Esophagus muscularis mucosa (tissue), 4 donors: ENCODE data around the gene CDH4. TPM values are rescaled to one million over a fixed set of nuclear protein-coding genes. Genes with fewer than 3 reads are reported as not detected.

Source experiments
- DNase-seq: peaks from one replicate; pipeline ENCODE4 v3.0.0-alpha.2; 2017; ENCODE audit errors: extremely low spot score
- H3K27ac ChIP-seq, 4 donors: fragments of 200-600 bp; sonication (generic); replicated peaks in 1 of 4; 1 replicate in 3 of 4; 2 replicates in 1 of 4; pipeline ENCODE4 v1.5.1; 2016 to 2019; ENCODE audit warnings: mild to moderate bottlenecking in 1 of 4
- H3K27me3 ChIP-seq, 4 donors: fragments of 200-600 bp; sonication (generic); one replicate each; pipeline versions ENCODE4 v1.5.1 to v1.6.0; 2016 to 2019
- H3K36me3 ChIP-seq, 4 donors: fragments of 200-600 bp; sonication (generic); one replicate each; pipeline ENCODE4 v1.5.1; 2016 to 2019
- H3K4me1 ChIP-seq, 4 donors: fragments of 200-600 bp; sonication (generic); one replicate each; pipeline ENCODE4 v1.5.1; 2016 to 2019
- H3K4me3 ChIP-seq, 4 donors: fragments of 200-600 bp; sonication (generic); 1 replicate in 2 of 4; 2 replicates in 2 of 4; pipeline ENCODE4 v1.5.1; 2016 to 2019; ENCODE audit warnings: mild to moderate bottlenecking in 4 of 4, moderate library complexity in 1 of 4
- H3K9me3 ChIP-seq, 4 donors: fragments of 200-600 bp; sonication (generic); 1 replicate in 3 of 4; 2 replicates in 1 of 4; pipeline ENCODE4 v1.5.1; 2016 to 2019
- EP300 ChIP-seq: sonication (generic); formaldehyde crosslinking; IDR thresholded peaks from one replicate; pipeline ENCODE4 v1.6.1; 2017; ENCODE audit warnings: antibody characterized with exemption
- POLR2A ChIP-seq: fragments of 450-650 bp; IDR thresholded peaks from one replicate; pipeline ENCODE4 v1.6.1; 2017; ENCODE audit warnings: antibody characterized with exemption, moderate library complexity, mild to moderate bottlenecking, low read depth
- POLR2AphosphoS5 ChIP-seq, 2 donors: sonication (generic); formaldehyde crosslinking; IDR thresholded peaks; one replicate each; pipeline ENCODE4 v1.6.1; 2017; ENCODE audit warnings: antibody characterized with exemption in 2 of 2
- WGBS: methylation state at CpG from one replicate; pipeline ENCODE4 v1.1.5; 2018; 5-methylcytosine and 5-hydroxymethylcytosine counted together
- intact Hi-C: fragments of 100-400 bp; cut with DNase I; formaldehyde crosslinking; loops from one replicate; pipeline ENCODE4 v1.15.1; 2023
- total RNA-seq, 4 donors: library from RNA; depleted of rRNA; stranded (reverse); fragments of >200 nt; gene quantifications; one replicate each; pipeline versions ENCODE4 v1.1.0 to v1.2.1, GENCODE V29; 2016
- TF ChIP-seq, protein P1 (sequence below), 3 experiments: fragments of 200-600 bp in 2 of 3; fragments of 450-650 bp in 1 of 3; sonication (generic) in 2 of 3; IDR thresholded peaks; one replicate each; pipeline ENCODE4 v1.5.1; 2017 to 2019; ENCODE audit warnings: antibody characterized with exemption in 3 of 3, mild to moderate bottlenecking in 2 of 3, moderate library complexity in 1 of 3

CDH4 gene
- total RNA-seq, 4 donors from 2014 or later: 0.42 to 1.3 (median 0.48) TPM

- intact Hi-C loops: no loop called here
- no peak for DNase-seq
- H3K4me3 ChIP-seq: no peak overlapping the region
- TF ChIP-seq, protein P1, sequence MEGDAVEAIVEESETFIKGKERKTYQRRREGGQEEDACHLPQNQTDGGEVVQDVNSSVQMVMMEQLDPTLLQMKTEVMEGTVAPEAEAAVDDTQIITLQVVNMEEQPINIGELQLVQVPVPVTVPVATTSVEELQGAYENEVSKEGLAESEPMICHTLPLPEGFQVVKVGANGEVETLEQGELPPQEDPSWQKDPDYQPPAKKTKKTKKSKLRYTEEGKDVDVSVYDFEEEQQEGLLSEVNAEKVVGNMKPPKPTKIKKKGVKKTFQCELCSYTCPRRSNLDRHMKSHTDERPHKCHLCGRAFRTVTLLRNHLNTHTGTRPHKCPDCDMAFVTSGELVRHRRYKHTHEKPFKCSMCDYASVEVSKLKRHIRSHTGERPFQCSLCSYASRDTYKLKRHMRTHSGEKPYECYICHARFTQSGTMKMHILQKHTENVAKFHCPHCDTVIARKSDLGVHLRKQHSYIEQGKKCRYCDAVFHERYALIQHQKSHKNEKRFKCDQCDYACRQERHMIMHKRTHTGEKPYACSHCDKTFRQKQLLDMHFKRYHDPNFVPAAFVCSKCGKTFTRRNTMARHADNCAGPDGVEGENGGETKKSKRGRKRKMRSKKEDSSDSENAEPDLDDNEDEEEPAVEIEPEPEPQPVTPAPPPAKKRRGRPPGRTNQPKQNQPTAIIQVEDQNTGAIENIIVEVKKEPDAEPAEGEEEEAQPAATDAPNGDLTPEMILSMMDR (IDR thresholded peaks at IDR 0.05): no peak
- no peak for TF ChIP-seq EP300
- TF ChIP-seq POLR2A: no peak
- no peak for TF ChIP-seq POLR2AphosphoS5 (IDR thresholded peaks at IDR 0.05)
- no peak overlapping the region for H3K27ac ChIP-seq
- 92% methylated on average over 12 of the region's 13 CpGs for WGBS
- H3K9me3 ChIP-seq: peaks cover 0 to 5% (median 0%) of the 10 kb centered on the region in 4 donors
- H3K27me3 ChIP-seq: peaks cover 0 to 9% (median 0%) of the 10 kb centered on the region in 4 donors
- no peaks in the 10 kb centered on the region for H3K36me3 ChIP-seq
- no peaks in the 10 kb centered on the region for H3K4me1 ChIP-seq
Observed at GRCh38 chr20:61859767-61860166, 607.7 kb downstream of the CDH4 start.

GRCh38 chr20:61860260-61860987 lies 608.4 kb downstream of the CDH4 start:
- Histone ChIP-seq H3K27ac (no peak overlapping the region), H3K4me1 (no peaks in the 10 kb centered on the region), H3K9me3 (peaks cover 0 to 2% (median 0%) of the 10 kb centered on the region in 4 donors), H3K4me3 (no peak overlapping the region), H3K27me3 (peaks cover 0 to 13% (median 0%) of the 10 kb centered on the region in 4 donors), H3K36me3 (no peaks in the 10 kb centered on the region)
- intact Hi-C loops: no loop called here
- TF ChIP-seq, protein P1 (IDR thresholded peaks at IDR 0.05): no peak
- no peak for TF ChIP-seq EP300
- no peak for TF ChIP-seq POLR2AphosphoS5 (IDR thresholded peaks at IDR 0.05)
- TF ChIP-seq POLR2A: no peak
- WGBS: 89% methylated on average over 5 of the region's 8 CpGs
- no peak for DNase-seq

DNA sequence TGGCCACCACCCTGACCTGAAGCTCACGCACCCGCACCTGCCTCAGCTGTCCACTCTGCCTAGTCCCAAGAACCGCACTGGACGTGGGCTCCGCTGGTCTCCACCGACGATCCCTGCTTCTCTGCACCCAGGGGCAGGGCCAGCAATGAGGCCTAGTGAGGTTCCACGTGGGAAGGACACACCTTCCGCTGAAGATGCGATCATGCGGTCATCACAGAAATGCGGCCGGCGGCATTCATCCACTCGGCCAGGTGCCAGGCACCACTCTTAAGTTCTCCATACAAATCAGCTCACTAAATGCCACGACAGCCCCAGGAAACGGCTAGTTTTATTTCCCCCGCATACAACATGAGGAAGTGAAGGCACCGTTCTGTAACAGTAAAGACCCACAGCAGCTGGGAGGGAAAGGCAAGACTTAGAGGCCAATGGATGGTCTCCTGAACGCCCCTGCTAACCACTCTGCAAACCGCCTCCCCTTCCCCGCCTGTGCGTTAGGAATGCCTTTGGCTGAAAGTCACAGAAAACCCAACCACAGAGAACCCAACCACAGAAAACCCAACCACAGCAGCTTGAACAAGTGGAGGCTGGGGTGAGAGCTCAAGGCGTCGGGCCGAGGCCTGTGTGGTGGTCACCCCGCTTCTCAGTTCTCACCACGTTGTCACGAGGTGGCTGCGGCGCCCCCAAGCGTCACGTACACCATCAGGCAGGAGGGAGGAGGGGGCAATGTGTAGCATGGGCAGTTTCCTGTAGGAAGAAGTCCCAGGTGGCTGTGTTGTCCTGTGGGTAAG lies 609.2 kb downstream of the CDH4 start:
- intact Hi-C loops: no loop called here
- H3K27ac ChIP-seq: no peak overlapping the region
- no peak overlapping the region for H3K4me3 ChIP-seq
- TF ChIP-seq POLR2A: no peak
- TF ChIP-seq EP300: no peak
- TF ChIP-seq POLR2AphosphoS5 (IDR thresholded peaks at IDR 0.05): no peak
- TF ChIP-seq, protein P1 (IDR thresholded peaks at IDR 0.05): no peak
- DNase-seq: no peak
- H3K27me3 ChIP-seq: peaks cover 0 to 13% (median 0%) of the 10 kb centered on the region in 4 donors
- 85% methylated on average over 23 of the region's 33 CpGs for WGBS
- no peaks in the 10 kb centered on the region for H3K9me3 ChIP-seq
- H3K36me3 ChIP-seq: no peaks in the 10 kb centered on the region
- H3K4me1 ChIP-seq: no peaks in the 10 kb centered on the region

GRCh38 chr20:61861858-61862257 lies 609.8 kb downstream of the CDH4 start:
- no peaks in the 10 kb centered on the region for H3K36me3 ChIP-seq

More at GRCh38 chr20:61861858-61862257, 609.8 kb downstream of the CDH4 start:
- no peak overlapping the region for H3K27ac ChIP-seq
- no peaks in the 10 kb centered on the region for H3K9me3 ChIP-seq
- TF ChIP-seq EP300 (no peak), POLR2AphosphoS5 (IDR thresholded peaks at IDR 0.05) (no peak), POLR2A (no peak)
- TF ChIP-seq, protein P1 (IDR thresholded peaks at IDR 0.05): no peak
- no peak for DNase-seq
- 94% methylated on average over 14 of the region's 15 CpGs for WGBS
- no peaks in the 10 kb centered on the region for H3K4me1 ChIP-seq
- peaks cover 0 to 15% (median 0%) of the 10 kb centered on the region in 4 donors for H3K27me3 ChIP-seq
- no peak overlapping the region for H3K4me3 ChIP-seq
- intact Hi-C loops: no loop called here
